GM12801 (cell line): ENCODE measurements around the gene GPX3.

Experiments
- TF ChIP-seq, protein P1 (sequence below): IDR thresholded peaks from one replicate; pipeline ENCODE4 v1.5.1; 2011; ENCODE audit warnings: control low read depth; ENCODE audit not compliant: insufficient read length; ENCODE audit errors: extremely low read depth

Gene GPX3

DNA sequence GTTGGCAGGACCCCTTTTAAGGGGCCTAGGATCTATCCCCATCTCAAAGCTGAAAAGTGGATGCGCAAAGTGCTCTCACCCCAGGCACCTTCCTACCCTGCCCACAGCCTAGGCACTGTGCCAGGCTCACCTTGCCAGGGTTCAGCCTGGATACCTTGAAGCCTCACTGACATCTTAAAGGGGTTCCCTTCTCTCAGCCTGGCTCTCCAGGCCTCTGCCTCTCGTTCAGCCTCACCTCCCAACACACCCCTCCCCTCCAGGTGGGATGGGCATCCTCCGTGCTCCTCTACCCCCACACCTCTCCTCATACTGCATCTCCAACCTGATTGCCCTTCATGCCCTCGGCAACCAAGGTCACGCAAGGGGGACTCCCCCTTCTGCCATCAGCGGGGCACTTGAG, 34.9 kb downstream of the GPX3 start:
- TF ChIP-seq, protein P1, sequence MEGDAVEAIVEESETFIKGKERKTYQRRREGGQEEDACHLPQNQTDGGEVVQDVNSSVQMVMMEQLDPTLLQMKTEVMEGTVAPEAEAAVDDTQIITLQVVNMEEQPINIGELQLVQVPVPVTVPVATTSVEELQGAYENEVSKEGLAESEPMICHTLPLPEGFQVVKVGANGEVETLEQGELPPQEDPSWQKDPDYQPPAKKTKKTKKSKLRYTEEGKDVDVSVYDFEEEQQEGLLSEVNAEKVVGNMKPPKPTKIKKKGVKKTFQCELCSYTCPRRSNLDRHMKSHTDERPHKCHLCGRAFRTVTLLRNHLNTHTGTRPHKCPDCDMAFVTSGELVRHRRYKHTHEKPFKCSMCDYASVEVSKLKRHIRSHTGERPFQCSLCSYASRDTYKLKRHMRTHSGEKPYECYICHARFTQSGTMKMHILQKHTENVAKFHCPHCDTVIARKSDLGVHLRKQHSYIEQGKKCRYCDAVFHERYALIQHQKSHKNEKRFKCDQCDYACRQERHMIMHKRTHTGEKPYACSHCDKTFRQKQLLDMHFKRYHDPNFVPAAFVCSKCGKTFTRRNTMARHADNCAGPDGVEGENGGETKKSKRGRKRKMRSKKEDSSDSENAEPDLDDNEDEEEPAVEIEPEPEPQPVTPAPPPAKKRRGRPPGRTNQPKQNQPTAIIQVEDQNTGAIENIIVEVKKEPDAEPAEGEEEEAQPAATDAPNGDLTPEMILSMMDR: no peak

DNA sequence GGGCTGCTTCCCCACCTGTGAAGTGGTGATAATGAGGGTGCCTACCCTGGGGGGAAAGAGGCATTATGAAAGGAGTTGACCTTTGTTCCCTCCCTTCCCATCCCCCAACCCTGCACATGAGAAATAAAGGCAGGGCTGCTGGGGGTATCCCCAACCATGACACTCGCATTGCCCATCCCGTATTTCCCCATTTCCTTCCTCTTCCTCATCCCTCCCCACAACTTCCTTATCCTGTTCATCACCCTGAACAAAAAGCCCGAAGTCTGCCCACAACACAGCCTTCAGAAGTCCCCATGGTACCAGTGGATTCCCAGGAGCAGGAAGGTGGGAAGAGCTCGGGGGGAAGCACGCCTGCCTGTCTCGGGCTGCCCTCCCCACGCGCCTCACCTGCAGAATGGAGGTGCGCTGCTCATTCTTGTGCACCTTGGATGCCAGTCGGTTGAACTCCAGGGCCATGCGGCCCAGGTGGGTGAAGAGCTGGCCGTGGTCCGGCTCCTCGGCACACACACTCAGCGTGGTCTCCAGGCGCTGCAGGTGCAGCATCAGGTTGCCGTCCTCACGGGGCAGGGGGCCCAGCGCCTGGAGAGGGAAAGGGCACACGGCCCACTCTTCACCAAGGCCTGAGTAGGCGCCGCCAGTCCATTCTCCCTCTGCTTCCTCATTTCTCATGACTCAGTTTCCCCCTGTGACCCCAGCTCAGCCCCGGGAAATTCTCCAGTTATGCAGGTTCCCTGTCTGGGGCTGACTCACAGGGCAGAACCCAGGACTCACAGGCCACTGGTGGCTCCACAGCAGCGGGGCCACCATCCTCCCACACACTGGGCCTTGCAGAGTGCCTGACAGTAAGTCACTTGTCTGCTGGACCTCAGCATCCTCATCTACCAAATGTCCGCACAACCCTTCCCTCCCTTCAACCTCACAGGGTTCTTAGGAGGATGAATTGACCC, 36.3 kb downstream of the GPX3 start:
- TF ChIP-seq, protein P1: no peak

DNA sequence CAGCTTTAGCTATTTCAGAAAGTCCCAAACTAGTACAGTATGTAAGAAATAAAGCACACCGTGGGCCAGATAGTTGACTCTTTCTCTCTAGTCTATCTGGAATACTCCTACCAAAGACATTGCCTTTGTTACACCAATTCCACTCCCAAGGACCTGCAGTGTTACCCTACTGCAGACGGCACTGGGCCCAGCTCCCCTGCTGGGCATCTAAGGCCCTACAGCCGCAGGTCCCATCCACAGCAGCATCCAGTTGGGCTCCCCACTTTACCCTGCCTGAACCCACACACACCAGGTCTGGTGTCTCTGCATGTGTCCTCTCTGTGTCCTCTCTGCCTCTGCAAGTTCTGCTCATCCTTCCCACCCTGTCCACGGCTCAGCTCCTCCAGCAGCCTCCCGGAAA, 37.9 kb downstream of the GPX3 start:
- TF ChIP-seq, protein P1: no peak

DNA sequence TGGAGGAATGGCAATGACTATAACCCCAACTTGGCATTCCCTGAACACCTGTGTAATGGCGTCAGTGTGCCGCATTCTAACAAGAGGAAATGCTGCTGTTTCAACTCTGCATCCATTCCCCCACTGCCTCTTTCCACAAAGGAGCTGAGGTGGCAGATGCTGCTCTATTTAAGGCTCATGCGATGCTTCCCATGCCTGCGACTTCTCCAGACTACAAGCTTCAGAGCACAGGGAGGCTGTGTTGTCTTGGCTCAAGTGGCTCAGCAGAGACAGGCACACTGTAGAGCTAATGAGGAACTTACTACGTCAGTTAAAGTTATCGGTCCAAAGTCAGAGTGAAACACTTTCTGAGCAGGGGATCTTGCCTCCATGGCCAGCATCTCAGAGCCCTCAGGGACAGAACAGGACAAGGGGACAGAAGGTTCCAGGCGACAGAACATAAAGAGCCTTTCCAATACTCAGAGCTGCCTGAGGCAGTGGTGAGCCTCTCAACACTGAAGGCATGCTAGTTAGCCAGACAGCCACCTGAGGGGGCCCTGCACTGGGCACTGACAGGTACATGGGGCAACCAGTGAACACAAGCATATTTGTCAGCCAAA, 38.6 kb downstream of the GPX3 start:
- TF ChIP-seq, protein P1: no peak

DNA sequence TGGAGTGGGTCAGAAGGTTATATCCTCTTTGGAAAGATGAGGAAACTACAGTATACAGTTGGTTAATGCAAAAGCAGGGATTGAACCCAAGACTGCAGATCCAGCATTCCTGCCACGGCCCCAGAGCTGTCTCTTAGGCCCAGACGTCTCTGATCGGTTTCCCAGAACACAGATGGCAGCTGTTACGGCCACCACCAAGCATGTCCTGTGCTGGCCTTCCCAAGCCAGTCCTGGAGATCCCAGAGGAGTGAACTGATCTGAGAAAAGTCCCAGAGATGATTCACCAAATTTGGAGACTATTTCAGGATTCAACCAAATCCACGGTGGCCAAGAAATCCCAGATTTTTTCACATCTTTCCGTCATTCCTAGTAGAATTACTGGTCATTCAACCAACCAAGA, 40.4 kb downstream of the GPX3 start:
- TF ChIP-seq, protein P1: no peak

DNA sequence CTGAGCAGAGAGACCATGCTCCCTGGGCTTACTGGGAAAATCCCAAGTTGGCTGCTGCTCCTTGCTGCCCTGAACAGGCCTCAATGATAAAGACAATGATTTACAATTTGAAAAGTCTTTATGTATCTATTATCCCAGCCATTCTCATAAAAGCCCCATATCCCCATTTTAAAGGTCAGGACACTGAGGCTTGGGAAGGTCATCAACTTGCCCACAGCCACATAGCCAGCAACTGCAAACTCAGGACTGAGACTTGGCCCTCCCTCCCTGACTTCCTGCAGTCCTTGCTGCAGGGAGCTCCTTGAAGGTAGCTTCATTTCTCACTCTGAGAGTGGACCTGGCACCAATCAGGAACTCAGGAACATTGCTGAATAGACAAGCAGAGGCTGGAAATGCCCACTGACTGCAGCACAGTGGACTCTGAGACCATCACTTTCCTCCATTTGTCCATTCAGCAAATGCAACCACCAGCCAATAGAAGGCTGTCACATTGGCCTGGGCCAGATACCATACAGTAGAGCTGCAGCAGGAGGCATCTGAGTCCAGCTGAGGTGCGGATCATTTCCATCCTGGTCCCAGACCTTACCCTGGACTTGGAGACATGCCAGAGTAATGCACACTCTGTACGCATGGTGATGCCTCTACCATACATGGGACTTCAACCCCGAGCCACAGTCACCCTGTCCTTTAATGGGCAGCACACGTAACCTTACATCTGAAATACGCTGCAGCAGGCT, 42.2 kb downstream of the GPX3 start:
- TF ChIP-seq, protein P1: no peak
